CD14-positive monocyte (primary cell): ENCODE results near the gene USP28. TPM values are rescaled to one million over a fixed set of nuclear protein-coding genes. Genes with fewer than 3 reads are reported as not detected.

Source experiments
- DNase-seq, 3 donors: peaks; one replicate each; pipeline ENCODE4 v3.0.0-alpha.2; 2011 to 2022
- H2AFZ ChIP-seq: 2 replicates; pipeline ENCODE4 v1.6.0; 2012; ENCODE audit warnings: mild to moderate bottlenecking, low read depth, low read length, inconsistent platforms; ENCODE audit not compliant: insufficient read depth, poor library complexity, severe bottlenecking
- H3K27ac ChIP-seq, 2 donors: 1 replicate in 1 of 2; 2 replicates in 1 of 2; pipeline ENCODE4 v1.5.1; 2012 to 2013; ENCODE audit warnings: low read length in 2 of 2, control low read depth in 1 of 2, inconsistent platforms in 1 of 2, low read depth in 1 of 2, mild to moderate bottlenecking in 1 of 2
- H3K27me3 ChIP-seq, 2 donors: one replicate each; pipeline versions ENCODE4 v1.6.0 to v1.6.1; 2011 to 2013; ENCODE audit warnings: low read length in 2 of 2; ENCODE audit not compliant: control insufficient read depth in 2 of 2, insufficient read depth in 2 of 2
- H3K36me3 ChIP-seq, 2 donors: replicated peaks in 1 of 2; 1 replicate in 1 of 2; 2 replicates in 1 of 2; pipeline versions ENCODE4 v1.5.1 to v1.6.1; 2012 to 2013; ENCODE audit warnings: low read length in 2 of 2, control low read depth in 1 of 2, inconsistent platforms in 1 of 2, mild to moderate bottlenecking in 1 of 2; ENCODE audit not compliant: insufficient read depth in 2 of 2, control insufficient read depth in 1 of 2
- H3K4me1 ChIP-seq, 2 donors: 1 replicate in 1 of 2; 2 replicates in 1 of 2; pipeline versions ENCODE4 v1.5.1 to v1.6.1; 2012 to 2013; ENCODE audit warnings: low read length in 2 of 2, control low read depth in 1 of 2, inconsistent platforms in 1 of 2, mild to moderate bottlenecking in 1 of 2, moderate library complexity in 1 of 2; ENCODE audit not compliant: insufficient read depth in 2 of 2, control insufficient read depth in 1 of 2
- H3K4me2 ChIP-seq: replicated peaks from 2 replicates; pipeline ENCODE3; 2012; ENCODE audit warnings: low read length, moderate library complexity, mild to moderate bottlenecking; ENCODE audit not compliant: poor library complexity, severe bottlenecking; ENCODE audit errors: extremely low read depth
- H3K4me3 ChIP-seq, 3 experiments: fragments of 200-600 bp in 1 of 3; sonication (generic) in 1 of 3; replicated peaks in 1 of 3; 1 replicate in 2 of 3; 2 replicates in 1 of 3; pipeline ENCODE4 v1.5.1; 2011 to 2013; ENCODE audit warnings: low read length in 3 of 3, mild to moderate bottlenecking in 3 of 3, control low read depth in 2 of 3, low read depth in 2 of 3, inconsistent platforms in 1 of 3, moderate library complexity in 1 of 3
- H3K79me2 ChIP-seq: 2 replicates; pipeline ENCODE4 v1.6.0; 2012; ENCODE audit warnings: mild to moderate bottlenecking, control low read depth, inconsistent platforms, low read length, moderate library complexity; ENCODE audit not compliant: insufficient read depth
- H3K9ac ChIP-seq: 2 replicates; pipeline ENCODE4 v1.6.0; 2017; ENCODE audit warnings: low read length, mild to moderate bottlenecking; ENCODE audit not compliant: insufficient read depth, poor library complexity, severe bottlenecking
- H3K9me3 ChIP-seq, 2 donors: replicated peaks in 1 of 2; 1 replicate in 1 of 2; 2 replicates in 1 of 2; pipeline versions ENCODE4 v1.5.1 to v1.6.1; 2012 to 2013; ENCODE audit warnings: low read length in 2 of 2, control low read depth in 1 of 2; ENCODE audit not compliant: control insufficient read depth in 1 of 2, insufficient read depth in 1 of 2
- H4K20me1 ChIP-seq: 2 replicates; pipeline ENCODE4 v1.6.0; 2012; ENCODE audit warnings: mild to moderate bottlenecking, low read length, control low read depth, moderate library complexity; ENCODE audit not compliant: insufficient read depth
- H3K27ac Mint-ChIP-seq, 7 donors: one replicate each; pipeline ENCODE4 v1.8.0; 2020; ENCODE audit warnings: mild to moderate bottlenecking in 7 of 7, mixed read lengths in 7 of 7, moderate library complexity in 6 of 7, inconsistent platforms in 2 of 7
- H3K27me3 Mint-ChIP-seq, 3 donors: one replicate each; pipeline ENCODE4 v1.8.0; 2021 to 2022; ENCODE audit warnings: low read depth in 3 of 3, mild to moderate bottlenecking in 3 of 3, mixed read lengths in 3 of 3, moderate library complexity in 3 of 3, inconsistent platforms in 1 of 3
- H3K36me3 Mint-ChIP-seq, 2 donors: one replicate each; pipeline ENCODE4 v1.8.0; 2020; ENCODE audit warnings: mixed read lengths in 2 of 2, inconsistent platforms in 1 of 2, mild to moderate bottlenecking in 1 of 2
- H3K4me1 Mint-ChIP-seq: one replicate; pipeline ENCODE4 v1.8.0; 2020; ENCODE audit warnings: mild to moderate bottlenecking, mixed read lengths
- H3K4me3 Mint-ChIP-seq, 2 donors: one replicate each; pipeline ENCODE4 v1.8.0; 2020; ENCODE audit warnings: mild to moderate bottlenecking in 2 of 2, mixed read lengths in 2 of 2, moderate library complexity in 1 of 2
- H3K9me3 Mint-ChIP-seq, 7 donors: one replicate each; pipeline ENCODE4 v1.8.0; 2020 to 2022; ENCODE audit warnings: mixed read lengths in 7 of 7, mild to moderate bottlenecking in 6 of 7, moderate library complexity in 6 of 7, inconsistent platforms in 2 of 7
- CTCF ChIP-seq: fragments of 200-600 bp; IDR thresholded peaks from one replicate; pipeline ENCODE4 v1.8.0; 2022; ENCODE audit warnings: antibody characterized with exemption, mild to moderate bottlenecking
- WGBS: methylation state at CpG from one replicate; pipeline ENCODE4 v1.1.5; 2013; ENCODE audit warnings: missing lambda C conversion rate; ENCODE audit not compliant: insufficient coverage; 5-methylcytosine and 5-hydroxymethylcytosine counted together
- intact Hi-C, 2 donors: fragments of 100-400 bp; cut with micrococcal nuclease; formaldehyde crosslinking; loops; one replicate each; pipeline versions ENCODE4 v1.15.0 to v1.15.1; 2023
- polyA plus RNA-seq, 3 donors: library from polyadenylated mRNA; depleted of rRNA in 1 of 3; unstranded in 2 of 3; stranded (reverse) in 1 of 3; fragments of 300-500 nt in 2 of 3; fragments of >200 nt in 1 of 3; fragmentation: Illumina TruSeq in 2 of 3; gene quantifications; 1 replicate in 2 of 3; 2 replicates in 1 of 3; pipeline ENCODE4 v1.2.3, GENCODE V29; 2012 to 2021

Gene USP28
- polyA plus RNA-seq, 3 donors, result 13.4 to 21.9 (median 17.7) TPM

- DNase-seq, result no peak
Observed at GRCh38 chr11:113876074-113876797, 864 bp upstream of the USP28 start.

More at GRCh38 chr11:113876074-113876797, 864 bp upstream of the USP28 start:
- 75% methylated on average over 15 of the region's 24 CpGs for WGBS
- peaks cover 14 to 31% of the 10 kb centered on the region in 2 donors for H3K4me1 ChIP-seq
- H3K79me2 ChIP-seq, result no peaks in the 10 kb centered on the region
- H3K4me3 Mint-ChIP-seq, result peak overlapping the region; percentile 89 to 95
- H3K9me3 Mint-ChIP-seq, result peaks cover 6 to 17% (median 13%) of the 10 kb centered on the region in 7 donors
- H3K4me3 ChIP-seq, result peak overlapping the region; percentile 72 to 90 (median 74)
- H3K4me2 ChIP-seq, result peak overlapping the region; percentile 91
- peaks cover 30% of the 10 kb centered on the region for H3K4me1 Mint-ChIP-seq
- H3K27me3 ChIP-seq, result no peaks in the 10 kb centered on the region
- H3K27me3 Mint-ChIP-seq, result peaks cover 0 to 4% (median 1%) of the 10 kb centered on the region in 3 donors
- H2AFZ ChIP-seq, result peak overlapping the region; percentile 98
- no peaks in the 10 kb centered on the region for H4K20me1 ChIP-seq
- peak overlapping the region; percentile 73 for H3K9ac ChIP-seq
- no peaks in the 10 kb centered on the region for H3K9me3 ChIP-seq
- no peak for TF ChIP-seq CTCF
- intact Hi-C loops, result loop anchor here (10.0 kb wide), 3 partner anchors 101 to 561 kb away; partner anchors contain the start of genes C11orf71 (in 1 of the 2), CLDN25 (in 1 of the 2), RBM7 (in 1 of the 2) and TTC12 (in 1 of the 2)
- H3K36me3 Mint-ChIP-seq, result peaks cover 3 to 9% of the 10 kb centered on the region in 2 donors
- peak overlapping the region; percentile 93 to 99 (median 97) for H3K27ac Mint-ChIP-seq
- no peaks in the 10 kb centered on the region for H3K36me3 ChIP-seq
- peak overlapping the region; percentile 92 to 96 for H3K27ac ChIP-seq
